CD4-positive, alpha-beta T cell treated with Interleukin-6 at 100 ng/mL for 8 hours (primary cell): Measurements from ENCODE around the gene GPT2.
A peak's percentile ranks its signal among the peaks of the same experiment; 100 is the strongest.

Experiments used
- DNase-seq: peaks from one replicate; pipeline ENCODE4 v3.0.0-alpha.2; 2020; ENCODE audit warnings: mixed read lengths, low spot score

GPT2 gene

GRCh38 chr16:46972429-46973206, 88.5 kb downstream of the GPT2 start:
- DNase-seq = peak; percentile 30

GRCh38 chr16:46973207-46973995, 89.2 kb downstream of the GPT2 start, which contains the start of gene DNAJA2:
Gene DNAJA2, minus strand, starts transcription at chr16:46973674. Its CDS starts 102 bp downstream, at chr16:46973572.
- peak; percentile 87 for DNase-seq

- no peak for DNase-seq
These were observed 89.8 kb downstream of the GPT2 start for GRCh38 chr16:46973996-46974324.

- peak; percentile 16 for DNase-seq
These were observed 90.2 kb downstream of the GPT2 start for GRCh38 chr16:46974352-46974751.

GRCh38 chr16:46975165-46975564, 91.0 kb downstream of the GPT2 start:
- DNase-seq = no peak

- DNase-seq = no peak
These were observed 91.8 kb downstream of the GPT2 start for GRCh38 chr16:46975908-46976470.

- DNase-seq = no peak
These were observed 92.4 kb downstream of the GPT2 start for GRCh38 chr16:46976550-46976949.
